SK-N-SH treated with all-trans-retinoic acid at 6 μM for 48 hours (cell line): ENCODE data around the gene SNN.

Source experiments
- ARNTL ChIP-seq: fragments of 450-650 bp; formaldehyde crosslinking; IDR thresholded peaks from 2 replicates; pipeline ENCODE4 v1.5.0; 2020; ENCODE audit warnings: low read depth, mild to moderate bottlenecking, moderate library complexity, borderline replicate concordance
- ESRRG ChIP-seq: fragments of 250-450 bp; sonication (Bioruptor Pico); IDR thresholded peaks from 2 replicates; pipeline ENCODE4 v1.6.1; 2021; ENCODE audit warnings: mild to moderate bottlenecking
- GLIS3 ChIP-seq: fragments of 250-450 bp; sonication (Bioruptor Pico); IDR thresholded peaks from 2 replicates; pipeline ENCODE4 v1.5.0; 2020; ENCODE audit warnings: mild to moderate bottlenecking, moderate library complexity
- OSR1 ChIP-seq: fragments of 250-450 bp; sonication (Bioruptor Pico); IDR thresholded peaks from 2 replicates; pipeline ENCODE4 v1.8.0; 2022; ENCODE audit warnings: moderate library complexity, mild to moderate bottlenecking, inconsistent platforms
- PATZ1 ChIP-seq: fragments of 250-450 bp; sonication (Bioruptor Pico); IDR thresholded peaks from 2 replicates; pipeline ENCODE4 v1.8.0; 2020; ENCODE audit warnings: mild to moderate bottlenecking, moderate library complexity, borderline replicate concordance
- RARB ChIP-seq: fragments of 250-450 bp; sonication (Bioruptor Pico); IDR thresholded peaks from 2 replicates; pipeline ENCODE4 v1.8.0; 2021; ENCODE audit warnings: mild to moderate bottlenecking, moderate library complexity
- TCF4 ChIP-seq: fragments of 250-450 bp; sonication (Bioruptor Pico); IDR thresholded peaks from 2 replicates; pipeline ENCODE4 v1.8.0; 2021; ENCODE audit warnings: mild to moderate bottlenecking, moderate library complexity, borderline replicate concordance
- TOX ChIP-seq: fragments of 250-450 bp; sonication (Bioruptor Pico); IDR thresholded peaks from 2 replicates; pipeline ENCODE4 v1.8.0; 2021; ENCODE audit warnings: mild to moderate bottlenecking, moderate library complexity, borderline replicate concordance
- ZFP3 ChIP-seq: fragments of 250-450 bp; sonication (Bioruptor Pico); IDR thresholded peaks from 2 replicates; pipeline ENCODE4 v1.5.0; 2020; ENCODE audit warnings: mild to moderate bottlenecking, moderate library complexity

- TF ChIP-seq ZFP3 (CRISPR knock-in tag), result no peak
- TF ChIP-seq GLIS3 (CRISPR knock-in tag), result no peak
- TF ChIP-seq TOX, result no peak
- TF ChIP-seq OSR1, result no peak
- no peak for TF ChIP-seq TCF4 (CRISPR knock-in tag)
- TF ChIP-seq ARNTL (CRISPR knock-in tag), result no peak
- no peak for TF ChIP-seq ESRRG
- TF ChIP-seq PATZ1 (CRISPR knock-in tag), result no peak
- TF ChIP-seq RARB (CRISPR knock-in tag), result no peak
Observed at GRCh38 chr16:11697319-11697718, 29.1 kb downstream of the SNN start.
